Urinary bladder (tissue), 4 donors: ENCODE data around the gene UGCG. TPM values are rescaled to one million over a fixed set of nuclear protein-coding genes. Genes with fewer than 3 reads are reported as not detected.
A peak's percentile ranks its signal among the peaks of the same experiment; 100 is the strongest.

Source experiments
- DNase-seq: peaks from one replicate; pipeline ENCODE4 v3.0.0-alpha.2; 2015; ENCODE audit errors: extremely low spot score
- H3K27ac ChIP-seq: one replicate; pipeline ENCODE4 v1.5.1; 2013; ENCODE audit warnings: low read depth, mild to moderate bottlenecking, moderate library complexity
- H3K36me3 ChIP-seq: one replicate; pipeline ENCODE4 v1.6.1; 2013; ENCODE audit warnings: mild to moderate bottlenecking, moderate library complexity; ENCODE audit not compliant: insufficient read depth
- H3K4me1 ChIP-seq: one replicate; pipeline ENCODE4 v1.6.1; 2013; ENCODE audit warnings: mild to moderate bottlenecking, moderate library complexity; ENCODE audit not compliant: insufficient read depth
- H3K4me3 ChIP-seq: one replicate; pipeline ENCODE4 v1.5.1; 2013; ENCODE audit warnings: low read depth, low read length
- WGBS: extraction: QIAGEN DNeasy Blood & Tissue Kit; methylation state at CpG from one replicate; pipeline ENCODE4 v1.1.7; 2013; 5-methylcytosine and 5-hydroxymethylcytosine counted together
- polyA plus RNA-seq: library from polyadenylated mRNA; stranded (reverse); fragments of 200-250 nt; gene quantifications from one replicate; pipeline ENCODE4 v1.2.3, GENCODE V29; 2013
- total RNA-seq: library from RNA; depleted of rRNA; stranded (reverse); fragments of >200 nt; gene quantifications from one replicate; pipeline ENCODE4 v1.2.3, GENCODE V29; 2014
- donor health status: healthy with polysubstance abuse.
- donor health status: healthy.

UGCG gene
- total and polyA plus RNA-seq, 2 donors: 17.8 to 79.2 TPM

- Histone ChIP-seq H3K27ac (no peak overlapping the region), H3K4me1 (no peaks in the 10 kb centered on the region), H3K36me3 (peaks cover 1% of the 10 kb centered on the region), H3K4me3 (no peak overlapping the region)
- WGBS: 85% methylated on average over 3 of the region's 3 CpGs
- DNase-seq: no peak
Measured at GRCh38 chr9:111916234-111916645, 19.6 kb downstream of the UGCG start.

DNA sequence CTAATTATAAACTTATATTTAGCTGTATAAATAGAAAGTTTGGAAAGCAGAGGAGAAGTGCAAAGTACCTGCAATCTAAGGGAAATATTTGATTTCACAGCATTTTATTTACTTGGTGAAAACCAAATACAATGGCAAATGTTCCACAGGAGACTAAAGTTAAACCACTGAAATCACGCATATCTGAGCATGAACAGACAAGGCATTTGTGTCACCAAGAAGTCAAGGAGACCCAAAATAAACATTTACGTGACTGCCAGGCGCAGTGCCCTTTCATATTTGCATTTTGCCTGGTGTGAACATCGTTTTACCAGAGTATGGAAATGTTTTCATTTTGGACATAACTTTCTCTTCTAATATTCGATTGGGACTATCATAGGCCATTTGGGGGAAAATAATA lies 20.6 kb downstream of the UGCG start:
- DNase-seq: no peak
- 86% methylated on average over 5 of the region's 5 CpGs for WGBS

DNA sequence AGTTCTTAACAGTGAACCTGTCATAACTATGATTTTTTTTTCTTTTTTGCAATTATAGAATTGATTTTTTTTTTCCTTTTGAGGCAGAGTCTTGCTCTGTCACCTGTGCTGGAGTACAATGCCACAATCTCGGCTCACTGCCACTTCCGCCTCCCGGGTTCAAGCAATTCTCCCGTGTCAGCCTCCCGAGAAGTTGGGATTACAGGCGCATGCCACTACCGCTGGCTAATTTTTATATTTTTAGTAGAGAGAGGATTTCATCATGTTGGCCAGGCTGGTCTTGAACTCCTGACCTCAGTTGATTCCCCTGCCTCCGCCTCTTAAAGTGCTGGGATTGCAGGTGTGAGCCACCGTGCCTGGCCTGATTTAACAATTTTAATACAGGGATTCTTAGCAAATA lies 21.4 kb downstream of the UGCG start:
- 96% methylated on average over 9 of the region's 9 CpGs for WGBS
- H3K27ac ChIP-seq: no peak overlapping the region
- H3K4me1 ChIP-seq: no peaks in the 10 kb centered on the region
- peaks cover 1% of the 10 kb centered on the region for H3K36me3 ChIP-seq
- no peak for DNase-seq
- H3K4me3 ChIP-seq: no peak overlapping the region

More for the DNA sequence above, 20.6 kb downstream of the UGCG start:
- Histone ChIP-seq H3K4me3 (no peak overlapping the region), H3K27ac (no peak overlapping the region), H3K4me1 (no peaks in the 10 kb centered on the region), H3K36me3 (peaks cover 1% of the 10 kb centered on the region)

- H3K36me3 ChIP-seq: peaks cover 1% of the 10 kb centered on the region
- WGBS: 89% methylated on average over 4 of the region's 4 CpGs
- no peak overlapping the region for H3K27ac ChIP-seq
- H3K4me3 ChIP-seq: no peak overlapping the region
- DNase-seq: no peak
- H3K4me1 ChIP-seq: no peaks in the 10 kb centered on the region
Measured at GRCh38 chr9:111919875-111920274, 23.3 kb downstream of the UGCG start.

DNA sequence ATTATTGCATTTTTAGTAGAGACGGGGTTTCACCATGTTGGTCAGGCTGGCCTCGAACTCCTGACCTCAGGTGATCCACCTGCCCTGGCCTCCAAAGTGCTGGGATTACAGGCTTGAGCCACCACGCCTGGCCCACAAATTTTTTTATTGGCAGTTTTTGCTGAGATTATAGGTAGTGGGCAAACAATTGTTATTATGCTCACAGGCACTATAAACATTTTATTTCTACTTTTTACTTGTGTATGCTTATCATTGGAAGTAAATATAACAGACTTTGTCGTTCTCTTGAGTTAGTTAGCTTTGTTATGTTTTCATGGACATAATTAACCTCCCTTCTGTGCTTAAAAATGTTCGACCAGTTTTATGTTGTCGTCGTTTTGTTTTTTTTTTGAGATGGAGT lies 23.9 kb downstream of the UGCG start:
- Histone ChIP-seq H3K27ac (no peak overlapping the region), H3K4me1 (no peaks in the 10 kb centered on the region), H3K4me3 (no peak overlapping the region), H3K36me3 (peaks cover 1% of the 10 kb centered on the region)
- no peak for DNase-seq
- WGBS: 93% methylated on average over 7 of the region's 7 CpGs

- H3K4me1 ChIP-seq: no peaks in the 10 kb centered on the region
- H3K36me3 ChIP-seq: peaks cover 1% of the 10 kb centered on the region
- H3K27ac ChIP-seq: no peak overlapping the region
- no peak for DNase-seq
- H3K4me3 ChIP-seq: no peak overlapping the region
Measured at GRCh38 chr9:111922324-111923013, 25.9 kb downstream of the UGCG start.

- H3K4me1 ChIP-seq: no peaks in the 10 kb centered on the region
- no peak for DNase-seq
- no peak overlapping the region for H3K4me3 ChIP-seq
- H3K27ac ChIP-seq: no peak overlapping the region
- H3K36me3 ChIP-seq: peaks cover 1% of the 10 kb centered on the region
Measured at GRCh38 chr9:111924281-111924680, 27.7 kb downstream of the UGCG start.

DNA sequence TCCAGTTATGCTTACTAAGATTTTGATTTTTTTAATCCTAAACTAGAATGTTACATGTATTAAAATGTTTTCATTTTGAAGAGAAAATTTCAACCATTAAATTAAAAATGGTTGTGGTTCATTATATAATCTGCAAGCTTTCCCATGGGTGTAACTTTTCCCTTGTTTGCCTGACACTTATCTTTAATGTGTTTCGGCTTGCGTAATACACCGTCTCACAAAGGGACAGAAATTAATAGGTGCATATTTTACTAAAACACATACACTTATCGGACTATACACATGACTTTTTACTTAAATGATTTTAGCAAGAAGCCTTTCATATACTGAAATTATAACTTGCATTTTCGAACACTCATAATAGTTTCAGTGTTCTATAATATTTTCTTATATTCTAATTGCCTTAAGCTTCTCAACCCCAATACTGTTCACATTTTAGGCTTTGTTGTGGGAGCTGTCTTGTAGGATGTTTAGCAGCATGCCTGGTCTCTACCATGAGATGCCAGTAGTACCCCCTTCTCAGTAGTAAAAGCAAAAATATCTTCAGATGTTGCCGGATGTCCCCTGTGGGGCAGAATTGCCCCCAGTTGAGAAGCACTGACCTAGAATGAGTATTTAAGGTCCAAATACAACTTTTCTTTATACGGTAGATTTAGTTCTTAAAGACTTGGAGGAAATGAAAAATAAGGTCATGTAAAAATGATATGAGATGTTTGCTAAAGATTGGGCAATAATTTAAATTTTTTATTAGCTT lies 28.6 kb downstream of the UGCG start:
- no peaks in the 10 kb centered on the region for H3K36me3 ChIP-seq
- whole genome bisulfite sequencing: 91% methylated on average over 7 of the region's 7 CpGs

GRCh38 chr9:111925784-111926183 lies 29.2 kb downstream of the UGCG start:
- DNase-seq: no peak
- H3K4me1 ChIP-seq: no peaks in the 10 kb centered on the region
- WGBS: 53% methylated on average over 2 of the region's 2 CpGs
- no peak overlapping the region for H3K4me3 ChIP-seq
- H3K36me3 ChIP-seq: no peaks in the 10 kb centered on the region
- H3K27ac ChIP-seq: peak overlapping the region; percentile 16

More for the DNA sequence above, 28.6 kb downstream of the UGCG start:
- Histone ChIP-seq H3K27ac (no peak overlapping the region), H3K4me3 (no peak overlapping the region), H3K4me1 (no peaks in the 10 kb centered on the region)
- no peak for DNase-seq

- no peak overlapping the region for H3K27ac ChIP-seq
Measured at GRCh38 chr9:111926421-111926875, 29.8 kb downstream of the UGCG start.

GRCh38 chr9:111928359-111928720 lies 31.7 kb downstream of the UGCG start:
- no peak overlapping the region for H3K27ac ChIP-seq
- peaks cover 2% of the 10 kb centered on the region for H3K36me3 ChIP-seq
- DNase-seq: no peak
- H3K4me3 ChIP-seq: no peak overlapping the region
- H3K4me1 ChIP-seq: no peaks in the 10 kb centered on the region

More at GRCh38 chr9:111926421-111926875, 29.8 kb downstream of the UGCG start:
- 77% methylated on average over 6 of the region's 6 CpGs for WGBS
- Histone ChIP-seq H3K4me1 (no peaks in the 10 kb centered on the region), H3K36me3 (no peaks in the 10 kb centered on the region), H3K4me3 (no peak overlapping the region)
- DNase-seq: no peak

DNA sequence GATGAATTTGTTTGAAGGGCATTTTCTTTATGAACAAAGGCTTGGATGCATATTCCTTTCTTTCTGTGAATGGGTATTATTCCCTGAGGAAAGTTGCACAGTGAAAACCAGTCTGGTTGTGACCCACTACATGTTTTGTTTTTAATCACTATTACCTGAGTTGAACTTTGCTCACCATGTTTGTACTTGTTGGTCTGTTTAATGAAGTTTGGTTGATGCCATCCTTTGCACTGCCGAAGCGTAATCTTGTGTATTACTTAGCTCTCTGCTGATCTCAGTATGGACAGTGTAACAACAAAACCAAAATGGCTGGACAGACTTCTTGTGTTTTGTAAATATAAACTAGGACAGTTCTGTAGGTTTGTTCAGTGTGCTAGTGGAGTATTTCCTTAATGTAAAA lies 38.1 kb downstream of the UGCG start:
- Histone ChIP-seq H3K4me3 (no peak overlapping the region), H3K4me1 (no peaks in the 10 kb centered on the region), H3K27ac (no peak overlapping the region), H3K36me3 (peaks cover 5% of the 10 kb centered on the region)
- no peak for DNase-seq
- WGBS: 92% methylated on average over 2 of the region's 2 CpGs

- DNase-seq: no peak
- no peak overlapping the region for H3K27ac ChIP-seq
- no peaks in the 10 kb centered on the region for H3K4me1 ChIP-seq
- no peak overlapping the region for H3K4me3 ChIP-seq
- peaks cover 5% of the 10 kb centered on the region for H3K36me3 ChIP-seq
- 95% methylated on average over 2 of the region's 2 CpGs for WGBS
Measured at GRCh38 chr9:111936391-111936790, 39.8 kb downstream of the UGCG start.

DNA sequence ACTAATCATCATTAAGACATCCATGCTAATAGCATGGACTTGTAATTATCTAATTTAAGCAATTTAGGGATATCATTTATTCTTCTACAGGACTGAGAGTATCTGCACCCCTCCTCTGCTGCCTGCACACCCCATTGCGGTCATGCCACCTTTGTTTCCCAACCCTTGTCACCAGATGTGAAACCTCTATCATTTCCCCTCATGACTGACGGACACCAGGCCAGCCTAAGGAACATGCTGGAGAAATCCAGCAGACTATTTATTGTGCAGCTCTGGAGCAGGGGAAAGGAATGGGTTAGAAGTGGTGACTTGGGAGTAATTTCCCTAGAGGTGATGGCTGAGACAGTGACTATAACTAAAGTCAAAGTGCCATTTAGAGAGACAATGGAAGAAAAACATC lies 40.7 kb downstream of the UGCG start:
- DNase-seq: no peak
- peaks cover 3% of the 10 kb centered on the region for H3K36me3 ChIP-seq
- 96% methylated on average over 2 of the region's 2 CpGs for WGBS
- no peak overlapping the region for H3K27ac ChIP-seq
- no peaks in the 10 kb centered on the region for H3K4me1 ChIP-seq
- H3K4me3 ChIP-seq: no peak overlapping the region
